ENCODE results near the gene AHRR. TPM values are rescaled to one million over a fixed set of nuclear protein-coding genes. Genes with fewer than 3 reads are reported as not detected.
A peak's percentile ranks its signal among the peaks of the same experiment; 100 is the strongest.

Gene AHRR
- total RNA-seq, 1 donor from 2014 or later = 54.9 TPM

- Mint-ChIP-seq H3K27me3 (ENCODE audit: unreplicated experiment) (no peaks in the 10 kb centered on the region), H3K27ac (ENCODE audit: unreplicated experiment) (peak overlapping the region; percentile 18), H3K4me1 (ENCODE audit: unreplicated experiment) (peaks cover 33% of the 10 kb centered on the region), H3K4me3 (ENCODE audit: unreplicated experiment) (no peak overlapping the region), H3K36me3 (ENCODE audit: unreplicated experiment) (peaks cover 8% of the 10 kb centered on the region), H3K9me3 (ENCODE audit: unreplicated experiment) (no peaks in the 10 kb centered on the region)
- TF ChIP-seq, protein P1, sequence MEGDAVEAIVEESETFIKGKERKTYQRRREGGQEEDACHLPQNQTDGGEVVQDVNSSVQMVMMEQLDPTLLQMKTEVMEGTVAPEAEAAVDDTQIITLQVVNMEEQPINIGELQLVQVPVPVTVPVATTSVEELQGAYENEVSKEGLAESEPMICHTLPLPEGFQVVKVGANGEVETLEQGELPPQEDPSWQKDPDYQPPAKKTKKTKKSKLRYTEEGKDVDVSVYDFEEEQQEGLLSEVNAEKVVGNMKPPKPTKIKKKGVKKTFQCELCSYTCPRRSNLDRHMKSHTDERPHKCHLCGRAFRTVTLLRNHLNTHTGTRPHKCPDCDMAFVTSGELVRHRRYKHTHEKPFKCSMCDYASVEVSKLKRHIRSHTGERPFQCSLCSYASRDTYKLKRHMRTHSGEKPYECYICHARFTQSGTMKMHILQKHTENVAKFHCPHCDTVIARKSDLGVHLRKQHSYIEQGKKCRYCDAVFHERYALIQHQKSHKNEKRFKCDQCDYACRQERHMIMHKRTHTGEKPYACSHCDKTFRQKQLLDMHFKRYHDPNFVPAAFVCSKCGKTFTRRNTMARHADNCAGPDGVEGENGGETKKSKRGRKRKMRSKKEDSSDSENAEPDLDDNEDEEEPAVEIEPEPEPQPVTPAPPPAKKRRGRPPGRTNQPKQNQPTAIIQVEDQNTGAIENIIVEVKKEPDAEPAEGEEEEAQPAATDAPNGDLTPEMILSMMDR (IDR thresholded peaks at IDR 0.05) = no peak
- no peak for DNase-seq (ENCODE audit: extremely low spot score, unreplicated experiment)
Measured at GRCh38 chr5:439636-440035, 118.1 kb downstream of the AHRR start.

GRCh38 chr5:440401-441201 is 119.1 kb downstream of the AHRR start:
- Mint-ChIP-seq H3K27me3 (ENCODE audit: unreplicated experiment) (no peaks in the 10 kb centered on the region), H3K4me3 (ENCODE audit: unreplicated experiment) (no peak overlapping the region), H3K27ac (ENCODE audit: unreplicated experiment) (peak overlapping the region; percentile 67), H3K4me1 (ENCODE audit: unreplicated experiment) (peaks cover 37% of the 10 kb centered on the region), H3K9me3 (ENCODE audit: unreplicated experiment) (no peaks in the 10 kb centered on the region), H3K36me3 (ENCODE audit: unreplicated experiment) (peaks cover under 1% of the 10 kb centered on the region)
- no peak for DNase-seq (ENCODE audit: extremely low spot score, unreplicated experiment)
- TF ChIP-seq, protein P1 (IDR thresholded peaks at IDR 0.05) = no peak

DNA sequence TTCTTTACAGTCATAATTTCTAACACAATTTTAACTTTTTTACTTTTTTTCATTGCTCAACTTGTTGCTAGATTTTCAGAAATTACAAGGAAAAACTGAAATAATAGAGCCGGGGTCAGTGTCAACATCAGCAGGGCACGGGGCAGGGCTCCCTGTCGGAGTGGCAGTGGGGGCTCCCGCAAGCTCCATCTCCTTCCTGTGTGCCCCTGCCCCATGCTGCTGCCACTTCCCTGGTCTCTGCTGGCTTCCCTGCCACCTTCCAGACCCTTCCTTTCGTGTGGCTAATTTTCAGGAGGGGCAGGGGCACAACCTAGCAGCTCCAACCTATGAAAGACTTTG is 120.5 kb downstream of the AHRR start:
- H3K27ac Mint-ChIP-seq (ENCODE audit: unreplicated experiment) = peak overlapping the region; percentile 94
- H3K4me1 Mint-ChIP-seq (ENCODE audit: unreplicated experiment) = peaks cover 40% of the 10 kb centered on the region
- no peak for DNase-seq (ENCODE audit: extremely low spot score, unreplicated experiment)
- peaks cover 7% of the 10 kb centered on the region for H3K36me3 Mint-ChIP-seq (ENCODE audit: unreplicated experiment)
- peak overlapping the region; percentile 95 for H3K4me3 Mint-ChIP-seq (ENCODE audit: unreplicated experiment)
- H3K9me3 Mint-ChIP-seq (ENCODE audit: unreplicated experiment) = no peaks in the 10 kb centered on the region
- H3K27me3 Mint-ChIP-seq (ENCODE audit: unreplicated experiment) = no peaks in the 10 kb centered on the region
- TF ChIP-seq, protein P1 (IDR thresholded peaks at IDR 0.05) = no peak

DNA sequence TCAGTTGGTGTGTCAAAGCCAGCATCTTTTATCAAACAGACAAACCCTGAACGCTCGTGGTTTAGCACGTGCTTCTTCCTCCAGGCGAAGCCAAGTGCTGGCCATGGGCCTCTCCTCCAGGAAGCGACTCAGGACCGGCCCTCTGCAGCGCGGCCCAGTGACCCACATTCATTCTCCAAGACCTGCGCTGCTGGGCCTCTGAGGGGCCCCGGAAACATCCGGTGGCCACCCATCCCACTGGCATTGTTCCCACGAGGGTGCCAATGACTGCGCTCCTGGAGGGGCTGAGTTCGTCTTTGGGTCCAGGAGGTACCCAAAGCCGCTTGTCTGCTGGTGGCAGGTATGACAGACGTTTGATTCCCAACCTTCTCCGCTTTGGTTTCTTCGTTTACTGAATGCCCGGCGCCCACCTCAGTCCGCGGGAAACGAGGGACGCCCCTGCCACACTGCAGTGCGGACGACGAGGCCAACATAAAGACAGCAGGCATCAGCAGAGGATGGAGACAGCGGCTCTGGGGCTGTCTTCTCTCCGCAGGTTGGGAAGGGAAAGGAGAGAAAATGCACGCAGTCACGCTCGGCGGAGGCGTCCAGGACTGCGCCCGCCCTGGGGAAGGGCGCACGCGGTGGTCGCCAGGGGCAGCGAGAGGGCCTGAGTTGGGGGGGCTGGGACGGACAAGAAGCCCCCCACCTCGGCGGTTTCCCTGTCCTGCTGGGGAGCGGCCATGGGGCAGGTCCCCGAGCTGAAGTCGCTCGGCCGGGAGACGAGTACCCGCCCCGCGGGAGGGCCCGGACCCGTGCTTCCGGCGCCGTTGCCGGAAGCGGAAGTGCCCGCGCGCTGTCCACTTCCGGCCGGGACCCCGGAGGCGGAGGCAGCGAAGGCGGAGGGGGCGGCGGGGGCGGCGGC is 121.1 kb downstream of the AHRR start, which contains the start of gene EXOC3:
TSS of gene EXOC3 (plus strand) at position 842 of the 904 bp plus-strand sequence. CDS start 3,030 bp downstream, outside the sequence.
- TF ChIP-seq, protein P1 (IDR thresholded peaks at IDR 0.05) = no peak
- peak within 1 kb of the TSS; percentile 94 for H3K27ac Mint-ChIP-seq (ENCODE audit: unreplicated experiment)
- no peaks in the 10 kb centered on the region for H3K9me3 Mint-ChIP-seq (ENCODE audit: unreplicated experiment)
- peaks cover 11% of the 10 kb centered on the region for H3K36me3 Mint-ChIP-seq (ENCODE audit: unreplicated experiment)
- DNase-seq (ENCODE audit: extremely low spot score, unreplicated experiment) = peak; percentile 93
- H3K4me1 Mint-ChIP-seq (ENCODE audit: unreplicated experiment) = peaks cover 40% of the 10 kb centered on the region
- H3K4me3 Mint-ChIP-seq (ENCODE audit: unreplicated experiment) = peak within 1 kb of the TSS; percentile 95
- no peaks in the 10 kb centered on the region for H3K27me3 Mint-ChIP-seq (ENCODE audit: unreplicated experiment)

Measured in osteocyte (in vitro differentiated cells).